ENCODE data around the gene CES3.
A peak's percentile ranks its signal among the peaks of the same experiment; 100 is the strongest.

GRCh38 chr16:66961065-66961744, at the start of gene CES3:
- TF ChIP-seq CTCF (optimal IDR thresholded peaks at IDR 0.05 in 1 of 3, IDR thresholded peaks at IDR 0.05 in 1 of 3, conservative IDR thresholded peaks at IDR 0.05 in 1 of 3; ENCODE audit: extremely low read depth in 1 of 3, insufficient read depth in 2 of 3, low read length in 3 of 3) (peak; percentile 85 to 87 (median 86)), EZH2 (IDR thresholded peaks at IDR 0.05; ENCODE audit: low read length) (no peak)

Data from keratinocyte (primary cell).